Upper lobe of right lung (tissue), 1 donor: Measurements from ENCODE around the gene ANO4. TPM values are rescaled to one million over a fixed set of nuclear protein-coding genes. Genes with fewer than 3 reads are reported as not detected.
"Not testable (repeated sequence)": the region's sequence is repeated elsewhere in the genome, so short reads cannot be mapped to it uniquely, and the experiment has no call there.

Experiments
- ATAC-seq: fragments of 200-7000 bp; cut with Tn5 transposase; one replicate; pipeline ENCODE4 v1.9.1; 2020; ENCODE audit warnings: mild to moderate bottlenecking, moderate library complexity
- DNase-seq: peaks from one replicate; pipeline ENCODE4 v3.0.0-alpha.2; 2020
- H3K27ac ChIP-seq: fragments of 200-600 bp; one replicate; pipeline ENCODE4 v1.8.0; 2022
- H3K27me3 ChIP-seq: fragments of 200-600 bp; one replicate; pipeline ENCODE4 v1.8.0; 2022; ENCODE audit warnings: mild to moderate bottlenecking
- H3K36me3 ChIP-seq: fragments of 200-600 bp; one replicate; pipeline ENCODE4 v1.8.0; 2022
- H3K4me1 ChIP-seq: fragments of 200-600 bp; one replicate; pipeline ENCODE4 v1.8.0; 2022
- H3K4me3 ChIP-seq: fragments of 200-600 bp; one replicate; pipeline ENCODE4 v1.8.0; 2022; ENCODE audit warnings: mild to moderate bottlenecking
- H3K9me3 ChIP-seq: fragments of 200-600 bp; one replicate; pipeline ENCODE4 v1.8.0; 2022
- CTCF ChIP-seq: fragments of 200-600 bp; IDR thresholded peaks from one replicate; pipeline ENCODE4 v1.8.0; 2022; ENCODE audit warnings: antibody characterized with exemption
- intact Hi-C: fragments of 100-400 bp; cut with DNase I; formaldehyde crosslinking; loops from one replicate; pipeline ENCODE4 v1.11.0; 2022
- total RNA-seq: library from RNA; stranded (reverse); fragmentation: NEBNext Ultra II Directional; extraction: Animal tissue kit (Norgen Biotek cat#: 25700); gene quantifications from one replicate; pipeline ENCODE4 v1.2.1, GENCODE V29; 2021
- donor health status: DM: no; HTN: yes; CAD: no; lungs with severe emphysema.

Gene ANO4
- total RNA-seq, 1 donor from 2014 or later = 0.38 TPM

GRCh38 chr12:100927826-100928225 is 133.2 kb downstream of the ANO4 start:
- intact Hi-C loops = no loop called here
- Histone ChIP-seq H3K36me3 (no peaks in the 10 kb centered on the region), H3K4me1 (no peaks in the 10 kb centered on the region), H3K27me3 (no peaks in the 10 kb centered on the region), H3K27ac (no peak overlapping the region), H3K9me3 (no peaks in the 10 kb centered on the region), H3K4me3 (no peak overlapping the region)
- DNase-seq (no peak), ATAC-seq (no peak)
- no peak for TF ChIP-seq CTCF

GRCh38 chr12:100932571-100932970 is 138.0 kb downstream of the ANO4 start:
- ATAC-seq (no peak), DNase-seq (no peak)
- H3K4me3 ChIP-seq = no peak overlapping the region
- H3K27me3 ChIP-seq = no peaks in the 10 kb centered on the region
- H3K27ac ChIP-seq = no peak overlapping the region
- intact Hi-C loops = no loop called here
- no peaks in the 10 kb centered on the region for H3K36me3 ChIP-seq
- TF ChIP-seq CTCF = no peak
- no peaks in the 10 kb centered on the region for H3K9me3 ChIP-seq
- H3K4me1 ChIP-seq = no peaks in the 10 kb centered on the region

GRCh38 chr12:100933531-100933930 is 139.0 kb downstream of the ANO4 start:
- intact Hi-C loops, H3K27ac ChIP-seq, DNase-seq, H3K4me3 ChIP-seq, H3K9me3 ChIP-seq, ATAC-seq, H3K36me3 ChIP-seq, H3K27me3 ChIP-seq, H3K4me1 ChIP-seq: not testable (repeated sequence)

GRCh38 chr12:100935929-100936328 is 141.4 kb downstream of the ANO4 start:
- Histone ChIP-seq H3K9me3 (no peaks in the 10 kb centered on the region), H3K4me3 (no peak overlapping the region), H3K4me1 (no peaks in the 10 kb centered on the region), H3K27me3 (no peaks in the 10 kb centered on the region), H3K27ac (no peak overlapping the region), H3K36me3 (no peaks in the 10 kb centered on the region)
- intact Hi-C loops = no loop called here
- no peak for DNase-seq
- ATAC-seq = no peak
- no peak for TF ChIP-seq CTCF

GRCh38 chr12:100936661-100937060 is 142.1 kb downstream of the ANO4 start:
- TF ChIP-seq CTCF = no peak
- intact Hi-C loops = no loop called here
- no peak for ATAC-seq
- H3K4me3 ChIP-seq = no peak overlapping the region
- no peak for DNase-seq
- no peak overlapping the region for H3K27ac ChIP-seq
- no peaks in the 10 kb centered on the region for H3K4me1 ChIP-seq
- no peaks in the 10 kb centered on the region for H3K36me3 ChIP-seq
- H3K9me3 ChIP-seq = no peaks in the 10 kb centered on the region
- no peaks in the 10 kb centered on the region for H3K27me3 ChIP-seq

GRCh38 chr12:100940503-100940902 is 145.9 kb downstream of the ANO4 start:
- DNase-seq (no peak), ATAC-seq (no peak)
- intact Hi-C loops = no loop called here
- Histone ChIP-seq H3K9me3 (no peaks in the 10 kb centered on the region), H3K27ac (no peak overlapping the region), H3K36me3 (no peaks in the 10 kb centered on the region), H3K4me1 (no peaks in the 10 kb centered on the region), H3K4me3 (no peak overlapping the region), H3K27me3 (no peaks in the 10 kb centered on the region)
- TF ChIP-seq CTCF = no peak
